ENCODE measurements around the gene PRX. TPM values are rescaled to one million over a fixed set of nuclear protein-coding genes. Genes with fewer than 3 reads are reported as not detected.
A peak's percentile ranks its signal among the peaks of the same experiment; 100 is the strongest.

PRX gene
- total and polyA plus RNA-seq, 2 of the 13 experiments (the other 11 are each of a cell fraction or from before 2014, with no cell fraction given): 0.66 TPM

DNA sequence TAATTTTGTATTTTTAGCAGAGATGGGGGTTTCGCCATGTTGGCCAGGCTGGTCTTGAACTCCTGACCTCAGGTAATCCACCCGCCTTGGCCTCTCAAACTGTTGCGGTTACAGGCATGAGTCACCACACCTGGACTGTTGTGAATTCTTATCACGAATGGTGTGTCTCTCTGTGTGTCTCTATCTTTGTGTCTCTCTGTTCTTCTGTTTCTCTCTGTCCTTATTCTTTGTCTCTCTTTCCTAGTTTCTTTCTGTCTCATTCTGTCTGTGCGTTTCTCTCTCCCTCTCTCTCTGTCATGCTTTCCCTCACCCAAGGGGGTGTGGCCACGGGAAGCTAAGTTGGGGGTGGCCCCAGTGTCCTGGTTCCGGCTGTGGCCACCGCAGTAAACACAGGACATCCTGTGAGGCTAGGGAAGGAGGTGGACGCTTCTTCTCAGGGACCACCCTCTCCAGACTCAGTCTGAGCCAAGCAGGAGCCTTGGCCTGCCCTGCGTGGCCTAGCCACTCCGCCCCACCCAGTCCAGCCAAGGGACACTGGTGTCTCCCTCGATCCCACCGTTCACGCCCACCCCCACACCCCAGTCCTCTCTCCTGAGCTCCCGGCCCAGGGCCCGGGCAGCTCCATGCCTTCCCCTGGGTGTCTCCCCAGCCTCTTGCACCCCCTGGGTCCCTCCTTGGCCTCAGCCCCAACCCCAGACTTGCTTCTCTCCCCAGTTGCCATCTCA, 3.9 kb upstream of the PRX start (continued):
- TF ChIP-seq, protein P1, sequence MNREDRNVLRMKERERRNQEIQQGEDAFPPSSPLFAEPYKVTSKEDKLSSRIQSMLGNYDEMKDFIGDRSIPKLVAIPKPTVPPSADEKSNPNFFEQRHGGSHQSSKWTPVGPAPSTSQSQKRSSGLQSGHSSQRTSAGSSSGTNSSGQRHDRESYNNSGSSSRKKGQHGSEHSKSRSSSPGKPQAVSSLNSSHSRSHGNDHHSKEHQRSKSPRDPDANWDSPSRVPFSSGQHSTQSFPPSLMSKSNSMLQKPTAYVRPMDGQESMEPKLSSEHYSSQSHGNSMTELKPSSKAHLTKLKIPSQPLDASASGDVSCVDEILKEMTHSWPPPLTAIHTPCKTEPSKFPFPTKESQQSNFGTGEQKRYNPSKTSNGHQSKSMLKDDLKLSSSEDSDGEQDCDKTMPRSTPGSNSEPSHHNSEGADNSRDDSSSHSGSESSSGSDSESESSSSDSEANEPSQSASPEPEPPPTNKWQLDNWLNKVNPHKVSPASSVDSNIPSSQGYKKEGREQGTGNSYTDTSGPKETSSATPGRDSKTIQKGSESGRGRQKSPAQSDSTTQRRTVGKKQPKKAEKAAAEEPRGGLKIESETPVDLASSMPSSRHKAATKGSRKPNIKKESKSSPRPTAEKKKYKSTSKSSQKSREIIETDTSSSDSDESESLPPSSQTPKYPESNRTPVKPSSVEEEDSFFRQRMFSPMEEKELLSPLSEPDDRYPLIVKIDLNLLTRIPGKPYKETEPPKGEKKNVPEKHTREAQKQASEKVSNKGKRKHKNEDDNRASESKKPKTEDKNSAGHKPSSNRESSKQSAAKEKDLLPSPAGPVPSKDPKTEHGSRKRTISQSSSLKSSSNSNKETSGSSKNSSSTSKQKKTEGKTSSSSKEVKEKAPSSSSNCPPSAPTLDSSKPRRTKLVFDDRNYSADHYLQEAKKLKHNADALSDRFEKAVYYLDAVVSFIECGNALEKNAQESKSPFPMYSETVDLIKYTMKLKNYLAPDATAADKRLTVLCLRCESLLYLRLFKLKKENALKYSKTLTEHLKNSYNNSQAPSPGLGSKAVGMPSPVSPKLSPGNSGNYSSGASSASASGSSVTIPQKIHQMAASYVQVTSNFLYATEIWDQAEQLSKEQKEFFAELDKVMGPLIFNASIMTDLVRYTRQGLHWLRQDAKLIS (CRISPR knock-in tag; IDR thresholded peaks at IDR 0.05): no peak
- TF ChIP-seq, protein P2, sequence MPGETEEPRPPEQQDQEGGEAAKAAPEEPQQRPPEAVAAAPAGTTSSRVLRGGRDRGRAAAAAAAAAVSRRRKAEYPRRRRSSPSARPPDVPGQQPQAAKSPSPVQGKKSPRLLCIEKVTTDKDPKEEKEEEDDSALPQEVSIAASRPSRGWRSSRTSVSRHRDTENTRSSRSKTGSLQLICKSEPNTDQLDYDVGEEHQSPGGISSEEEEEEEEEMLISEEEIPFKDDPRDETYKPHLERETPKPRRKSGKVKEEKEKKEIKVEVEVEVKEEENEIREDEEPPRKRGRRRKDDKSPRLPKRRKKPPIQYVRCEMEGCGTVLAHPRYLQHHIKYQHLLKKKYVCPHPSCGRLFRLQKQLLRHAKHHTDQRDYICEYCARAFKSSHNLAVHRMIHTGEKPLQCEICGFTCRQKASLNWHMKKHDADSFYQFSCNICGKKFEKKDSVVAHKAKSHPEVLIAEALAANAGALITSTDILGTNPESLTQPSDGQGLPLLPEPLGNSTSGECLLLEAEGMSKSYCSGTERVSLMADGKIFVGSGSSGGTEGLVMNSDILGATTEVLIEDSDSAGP (CRISPR knock-in tag; IDR thresholded peaks at IDR 0.05; ENCODE audit: borderline replicate concordance): no peak
- TF ChIP-seq, protein P3, sequence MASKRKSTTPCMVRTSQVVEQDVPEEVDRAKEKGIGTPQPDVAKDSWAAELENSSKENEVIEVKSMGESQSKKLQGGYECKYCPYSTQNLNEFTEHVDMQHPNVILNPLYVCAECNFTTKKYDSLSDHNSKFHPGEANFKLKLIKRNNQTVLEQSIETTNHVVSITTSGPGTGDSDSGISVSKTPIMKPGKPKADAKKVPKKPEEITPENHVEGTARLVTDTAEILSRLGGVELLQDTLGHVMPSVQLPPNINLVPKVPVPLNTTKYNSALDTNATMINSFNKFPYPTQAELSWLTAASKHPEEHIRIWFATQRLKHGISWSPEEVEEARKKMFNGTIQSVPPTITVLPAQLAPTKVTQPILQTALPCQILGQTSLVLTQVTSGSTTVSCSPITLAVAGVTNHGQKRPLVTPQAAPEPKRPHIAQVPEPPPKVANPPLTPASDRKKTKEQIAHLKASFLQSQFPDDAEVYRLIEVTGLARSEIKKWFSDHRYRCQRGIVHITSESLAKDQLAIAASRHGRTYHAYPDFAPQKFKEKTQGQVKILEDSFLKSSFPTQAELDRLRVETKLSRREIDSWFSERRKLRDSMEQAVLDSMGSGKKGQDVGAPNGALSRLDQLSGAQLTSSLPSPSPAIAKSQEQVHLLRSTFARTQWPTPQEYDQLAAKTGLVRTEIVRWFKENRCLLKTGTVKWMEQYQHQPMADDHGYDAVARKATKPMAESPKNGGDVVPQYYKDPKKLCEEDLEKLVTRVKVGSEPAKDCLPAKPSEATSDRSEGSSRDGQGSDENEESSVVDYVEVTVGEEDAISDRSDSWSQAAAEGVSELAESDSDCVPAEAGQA (IDR thresholded peaks at IDR 0.05; ENCODE audit: low read depth): no peak
- TF ChIP-seq, protein P3 (CRISPR knock-in tag; IDR thresholded peaks at IDR 0.05; ENCODE audit: borderline replicate concordance): no peak
- TF ChIP-seq RARA (CRISPR knock-in tag; IDR thresholded peaks at IDR 0.05): peak; percentile 69

Measured in HepG2 (cell line).